H1 (cell line): ENCODE measurements around the gene IREB2. TPM values are rescaled to one million over a fixed set of nuclear protein-coding genes. Genes with fewer than 3 reads are reported as not detected.

Source experiments
- CTCF ChIA-PET: fragments of 300-600 bp; sonication (Branson Sonifier 250); formaldehyde crosslinking; loops from one replicate; lab custom pipeline; 2021; ENCODE audit not compliant: partially characterized antibody; lab: Charles Lee
- POLR2A ChIA-PET: fragments of 300-600 bp; sonication (Branson Sonifier 250); formaldehyde crosslinking; loops from one replicate; lab custom pipeline; 2021; ENCODE audit warnings: inconsistent platforms; ENCODE audit not compliant: partially characterized antibody; lab: Charles Lee
- DNase-seq, 2 experiments: peaks; one replicate each; pipeline versions ENCODE4 v3.0.0 to v3.0.0-alpha.2; 2010 to 2022; ENCODE audit warnings: low spot score in 2 of 2, low read depth in 1 of 2, mixed read lengths in 1 of 2
- FAIRE-seq: peaks from 2 replicates; lab custom pipeline; 2011; peaks lifted over from hg19 to GRCh38; lab: Jason Lieb, UNC
- H2AFZ ChIP-seq: 2 replicates; pipeline ENCODE4 v1.8.1; 2012; ENCODE audit warnings: low read length, inconsistent platforms
- H2AK5ac ChIP-seq: 2 replicates; pipeline ENCODE4 v1.6.1; 2013; ENCODE audit warnings: low read depth, low read length
- H2BK120ac ChIP-seq: replicated peaks from 2 replicates; pipeline ENCODE3; 2013; ENCODE audit warnings: low read depth, low read length, inconsistent platforms
- H2BK12ac ChIP-seq: 2 replicates; pipeline ENCODE4 v1.6.1; 2013; ENCODE audit warnings: low read depth, low read length
- H2BK15ac ChIP-seq: 2 replicates; pipeline ENCODE4 v1.6.1; 2013; ENCODE audit warnings: low read length
- H2BK20ac ChIP-seq: 2 replicates; pipeline ENCODE4 v1.6.1; 2013; ENCODE audit warnings: low read length
- H2BK5ac ChIP-seq: 2 replicates; pipeline ENCODE4 v1.6.1; 2013; ENCODE audit warnings: low read depth, low read length
- H3K14ac ChIP-seq: 2 replicates; pipeline ENCODE4 v1.6.1; 2013; ENCODE audit warnings: inconsistent platforms; ENCODE audit not compliant: insufficient read length
- H3K18ac ChIP-seq: 2 replicates; pipeline ENCODE4 v1.6.1; 2013; ENCODE audit warnings: low read length; ENCODE audit errors: extremely low read depth
- H3K23ac ChIP-seq: 2 replicates; pipeline ENCODE4 v1.6.1; 2013; ENCODE audit warnings: inconsistent platforms; ENCODE audit not compliant: insufficient read length
- H3K23me2 ChIP-seq: 2 replicates; pipeline ENCODE4 v1.6.1; 2013; ENCODE audit warnings: low read depth, low read length
- H3K27ac ChIP-seq: 2 replicates; pipeline ENCODE4 v1.6.1; 2011; ENCODE audit warnings: low read depth, low read length, inconsistent platforms
- H3K27me3 ChIP-seq, 4 experiments: replicated peaks in 1 of 4; 1 replicate in 1 of 4; 2 replicates in 3 of 4; pipeline versions ENCODE4 v1.6.1 to v1.8.1; 2011 to 2013; ENCODE audit warnings: low read length in 3 of 4, mild to moderate bottlenecking in 3 of 4, inconsistent platforms in 2 of 4, mixed read lengths in 2 of 4, moderate library complexity in 1 of 4; ENCODE audit not compliant: control insufficient read depth in 3 of 4, insufficient read depth in 3 of 4; ENCODE audit errors: extremely low read depth in 1 of 4
- H3K36me3 ChIP-seq, 4 experiments: 2 replicates each; pipeline versions ENCODE4 v1.6.1 to v1.8.1; 2011 to 2013; ENCODE audit warnings: mild to moderate bottlenecking in 4 of 4, low read length in 3 of 4, moderate library complexity in 2 of 4, control low read depth in 1 of 4, inconsistent platforms in 1 of 4; ENCODE audit not compliant: insufficient read depth in 4 of 4, control insufficient read depth in 2 of 4
- H3K4ac ChIP-seq: replicated peaks from 2 replicates; pipeline ENCODE3; 2013; ENCODE audit warnings: low read length, low read depth, mixed read lengths, inconsistent platforms; ENCODE audit not compliant: insufficient read length
- H3K4me1 ChIP-seq, 4 experiments: replicated peaks in 1 of 4; 1 replicate in 1 of 4; 2 replicates in 3 of 4; pipeline versions ENCODE4 v1.6.1 to v1.8.1; 2011 to 2013; ENCODE audit warnings: low read length in 3 of 4, inconsistent platforms in 2 of 4, mixed read lengths in 1 of 4; ENCODE audit not compliant: insufficient read depth in 4 of 4, control insufficient read depth in 3 of 4
- H3K4me2 ChIP-seq, 2 experiments: 2 replicates each; pipeline versions ENCODE4 v1.6.1 to v1.8.1; 2011 to 2013; ENCODE audit warnings: low read depth in 2 of 2, low read length in 2 of 2, control low read depth in 1 of 2, inconsistent platforms in 1 of 2, mild to moderate bottlenecking in 1 of 2; ENCODE audit not compliant: insufficient read depth in 1 of 2
- H3K4me3 ChIP-seq, 4 experiments: fragments of 200-600, 300-600 bp in 1 of 4; sonication (generic), shearing (Covaris generic), sonication (Bioruptor Twin) in 1 of 4; 2 replicates each; pipeline versions ENCODE4 v1.5.1 to v1.8.1; 2011 to 2016; ENCODE audit warnings: low read length in 4 of 4, low read depth in 3 of 4, control low read depth in 2 of 4, inconsistent platforms in 2 of 4, mild to moderate bottlenecking in 2 of 4, mixed read lengths in 1 of 4, moderate library complexity in 1 of 4; ENCODE audit not compliant: insufficient read depth in 2 of 4; ENCODE audit errors: extremely low read depth in 1 of 4
- H3K56ac ChIP-seq: replicated peaks from 2 replicates; pipeline ENCODE3; 2013; ENCODE audit warnings: low read depth, mild to moderate bottlenecking, mixed read lengths, low read length, inconsistent platforms; ENCODE audit not compliant: insufficient read length
- H3K79me1 ChIP-seq: 2 replicates; pipeline ENCODE4 v1.6.1; 2013; ENCODE audit warnings: low read depth, low read length, control low read depth
- H3K79me2 ChIP-seq, 2 experiments: 2 replicates each; pipeline versions ENCODE4 v1.6.1 to v1.8.1; 2012 to 2013; ENCODE audit warnings: low read length in 2 of 2, mild to moderate bottlenecking in 2 of 2, inconsistent platforms in 1 of 2; ENCODE audit not compliant: insufficient read depth in 2 of 2, control insufficient read depth in 1 of 2
- H3K9ac ChIP-seq, 4 experiments: replicated peaks in 1 of 4; 1 replicate in 1 of 4; 2 replicates in 3 of 4; pipeline versions ENCODE4 v1.6.1 to v1.8.1; 2011 to 2013; ENCODE audit warnings: low read depth in 3 of 4, low read length in 3 of 4, control low read depth in 2 of 4, mild to moderate bottlenecking in 2 of 4, moderate library complexity in 2 of 4, inconsistent platforms in 1 of 4; ENCODE audit errors: extremely low read depth in 1 of 4
- H3K9me3 ChIP-seq, 2 experiments: 2 replicates each; pipeline versions ENCODE4 v1.6.1 to v1.8.1; 2012 to 2013; ENCODE audit warnings: mild to moderate bottlenecking in 2 of 2, moderate library complexity in 2 of 2, control low read depth in 1 of 2, inconsistent platforms in 1 of 2, low read depth in 1 of 2, low read length in 1 of 2, mixed read lengths in 1 of 2; ENCODE audit not compliant: insufficient read depth in 2 of 2
- H4K20me1 ChIP-seq, 2 experiments: replicated peaks in 1 of 2; 2 replicates each; pipeline versions ENCODE3 to v1.8.1; 2011 to 2013; ENCODE audit warnings: inconsistent platforms in 2 of 2, low read length in 2 of 2, mild to moderate bottlenecking in 1 of 2; ENCODE audit not compliant: insufficient read depth in 2 of 2, control insufficient read depth in 1 of 2
- H4K5ac ChIP-seq: 2 replicates; pipeline ENCODE4 v1.6.1; 2013; ENCODE audit warnings: low read length, low read depth, mixed read lengths, inconsistent platforms; ENCODE audit not compliant: insufficient read length
- H4K8ac ChIP-seq: 2 replicates; pipeline ENCODE4 v1.8.0; 2013; ENCODE audit warnings: mild to moderate bottlenecking, moderate library complexity, low read length, inconsistent platforms; ENCODE audit not compliant: insufficient read depth; ENCODE audit errors: extremely low read depth
- H4K91ac ChIP-seq: replicated peaks from 2 replicates; pipeline ENCODE3; 2013; ENCODE audit warnings: low read length, mixed read lengths, inconsistent platforms; ENCODE audit not compliant: insufficient read length
- BRCA1 ChIP-seq: IDR thresholded peaks from 2 replicates; pipeline ENCODE4 v1.6.1; 2012; ENCODE audit warnings: low read depth, low read length, improper control_type of control experiment
- CTCF ChIP-seq, 3 experiments: IDR thresholded peaks; 1 replicate in 2 of 3; 2 replicates in 1 of 3; pipeline versions ENCODE4 v1.5.1 to v1.6.1; 2011; ENCODE audit warnings: low read length in 3 of 3, mild to moderate bottlenecking in 3 of 3, inconsistent platforms in 2 of 3, low read depth in 1 of 3, moderate library complexity in 1 of 3; ENCODE audit not compliant: insufficient read depth in 1 of 3; ENCODE audit errors: control extremely low read depth in 1 of 3
- RAD21 ChIP-seq, 2 experiments: IDR thresholded peaks in 1 of 2; conservative IDR thresholded peaks in 1 of 2; 2 replicates each; pipeline ENCODE4 v1.6.1; 2011; ENCODE audit warnings: low read depth in 2 of 2, low read length in 2 of 2, improper control_type of control experiment in 1 of 2, inconsistent platforms in 1 of 2, mild to moderate bottlenecking in 1 of 2, moderate library complexity in 1 of 2
- WGBS, 2 experiments: shearing (Covaris generic) in 1 of 2; methylation state at CpG; one replicate each; pipeline versions ENCODE4 v1.1.6 to v1.1.7; 2013 to 2015; ENCODE audit warnings: low lambda C conversion rate in 2 of 2, mixed read lengths in 2 of 2, inconsistent platforms in 1 of 2, low coverage in 1 of 2, missing lambda C conversion rate in 1 of 2; ENCODE audit not compliant: insufficient replicate concordance in 2 of 2, insufficient coverage in 1 of 2, insufficient read length in 1 of 2; ENCODE audit errors: extremely low coverage in 1 of 2, missing lambda C conversion rate in 1 of 2; 5-methylcytosine and 5-hydroxymethylcytosine counted together
- polyA plus RNA-seq, 7 experiments: library from polyadenylated mRNA; depleted of rRNA in 3 of 7; stranded (reverse) in 5 of 7; unstranded in 2 of 7; fragments of >200 nt in 5 of 7; fragments of 200-250 nt in 2 of 7; gene quantifications; 1 replicate in 5 of 7; 2 replicates in 1 of 7; 4 replicates in 1 of 7; pipeline versions ENCODE4 v1.2.1 to v1.2.3, GENCODE V29; 2011 to 2013; ENCODE audit warnings: missing spikeins in 2 of 7, mixed read lengths in 2 of 7
- total RNA-seq: library from RNA; stranded (reverse); fragmentation: NEBNext Ultra II Directional; extraction: Animal tissue kit (Norgen Biotek cat#: 25700); gene quantifications from 2 replicates; pipeline ENCODE4 v1.2.1, GENCODE V29; 2021

IREB2 gene
- total and polyA plus RNA-seq, 2 of the 8 experiments (the other 6 are each of a cell fraction or from before 2014, with no cell fraction given) = 21.0 to 103 TPM

GRCh38 chr15:78396976-78397375 lies 41.0 kb upstream of the IREB2 start:
- no peak overlapping the region for H2BK5ac ChIP-seq
- H3K27ac ChIP-seq = no peak overlapping the region
- no peaks in the 10 kb centered on the region for H3K79me2 ChIP-seq
- H3K4me1 ChIP-seq = peaks cover 4 to 31% (median 10%) of the 10 kb centered on the region in 4 experiments
- 87% methylated on average over 9 of the region's 9 CpGs; no CpG with 5 or more reads in 1 of the 2 experiments for WGBS, 2 experiments
- no peak overlapping the region for H3K4me2 ChIP-seq
- peak overlapping the region; percentile 65 for H2BK15ac ChIP-seq
- no peak overlapping the region for H4K5ac ChIP-seq
- no peak overlapping the region for H3K4me3 ChIP-seq
- H3K18ac ChIP-seq = no peak overlapping the region
- no peaks in the 10 kb centered on the region for H4K20me1 ChIP-seq
- ChIA-PET POLR2A (interaction anchor here (0.6 to 2.5 kb wide), 3 partner anchors 42 to 1707 kb away, joined by 3 to 10 read pairs (median 4); partner anchors contain the start of gene CRABP1), CTCF (interaction anchor here (0.6 to 9.9 kb wide), 19 partner anchors 12 to 85 kb away, joined by 3 to 240 read pairs (median 5); partner anchors contain the start of gene IREB2)
- H2BK12ac ChIP-seq = 0 out of 2 replicates have a peak overlapping the region, but pooled peaks have one; percentile 18
- no peak overlapping the region for H2AK5ac ChIP-seq
- H2BK120ac ChIP-seq = no peak overlapping the region
- H3K4ac ChIP-seq = no peak overlapping the region
- DNase-seq = peak in 1 of 2 experiments; percentile 71
- H2AFZ ChIP-seq = no peak overlapping the region
- no peak overlapping the region for H3K56ac ChIP-seq
- no peaks in the 10 kb centered on the region for H3K23me2 ChIP-seq
- no peak overlapping the region for H3K23ac ChIP-seq
- TF ChIP-seq CTCF (IDR thresholded peaks at IDR 0.05; ENCODE audit: control extremely low read depth in 1 of 3, insufficient read depth in 1 of 3, low read depth in 1 of 3, low read length in 3 of 3) (peak; percentile 63 to 75 (median 66)), RAD21 (IDR thresholded peaks at IDR 0.05 in 1 of 2, conservative IDR thresholded peaks at IDR 0.05 in 1 of 2; ENCODE audit: low read depth in 2 of 2, low read length in 2 of 2) (peak; percentile 32 to 63), BRCA1 (no peak)
- no peak overlapping the region for H3K14ac ChIP-seq
- no peaks in the 10 kb centered on the region for H3K79me1 ChIP-seq
- H3K36me3 ChIP-seq = no peaks in the 10 kb centered on the region
- H3K27me3 ChIP-seq = peaks cover 0 to 2% (median 0%) of the 10 kb centered on the region in 4 experiments; a peak in 2 of 7 replicates
- peak overlapping the region; percentile 87; the same call in 1 of the 2 replicates for H2BK20ac ChIP-seq
- no peak for FAIRE-seq
- H4K91ac ChIP-seq = no peak overlapping the region
- no peaks in the 10 kb centered on the region for H3K9me3 ChIP-seq
- no peak overlapping the region for H3K9ac ChIP-seq
- no peak overlapping the region for H4K8ac ChIP-seq
